Hepatocyte (in vitro differentiated cells): ENCODE results near the gene JAKMIP3. TPM values are rescaled to one million over a fixed set of nuclear protein-coding genes. Genes with fewer than 3 reads are reported as not detected.

ENCODE experiments used
- DNase-seq: peaks from one replicate; pipeline ENCODE4 v3.0.0-alpha.2; 2016; ENCODE audit warnings: low spot score
- H2AFZ ChIP-seq: fragments of 200-600 bp; sonication (generic); 2 replicates; pipeline ENCODE4 v1.6.0; 2016; ENCODE audit warnings: antibody characterized with exemption, mild to moderate bottlenecking
- H3K27ac ChIP-seq: fragments of 200-600 bp; sonication (generic); 2 replicates; pipeline ENCODE4 v1.5.1; 2016; ENCODE audit warnings: mild to moderate bottlenecking
- H3K27me3 ChIP-seq: fragments of 200-600 bp; sonication (generic); 2 replicates; pipeline ENCODE4 v1.6.1; 2016
- H3K36me3 ChIP-seq: fragments of 200-600 bp; sonication (generic); replicated peaks from 2 replicates; pipeline ENCODE4 v1.5.1; 2016; ENCODE audit warnings: low read depth; ENCODE audit not compliant: insufficient read depth
- H3K4me1 ChIP-seq: fragments of 200-600 bp; sonication (generic); 2 replicates; pipeline ENCODE4 v1.5.1; 2016; ENCODE audit warnings: mild to moderate bottlenecking, moderate library complexity; ENCODE audit not compliant: insufficient read depth
- H3K4me2 ChIP-seq: fragments of 200-600 bp; sonication (generic); 2 replicates; pipeline ENCODE4 v1.6.0; 2016
- H3K4me3 ChIP-seq: fragments of 200-600 bp; sonication (generic); 2 replicates; pipeline ENCODE4 v1.5.1; 2016; ENCODE audit warnings: mild to moderate bottlenecking
- H3K79me2 ChIP-seq: fragments of 200-600 bp; sonication (generic); 2 replicates; pipeline ENCODE4 v1.6.0; 2017; ENCODE audit warnings: mild to moderate bottlenecking
- H3K9me2 ChIP-seq: fragments of 200-600 bp; sonication (generic); replicated peaks from 2 replicates; pipeline ENCODE4 v1.6.0; 2017; ENCODE audit warnings: mild to moderate bottlenecking; ENCODE audit not compliant: insufficient read depth
- H3K9me3 ChIP-seq: fragments of 200-600 bp; sonication (generic); 2 replicates; pipeline ENCODE4 v1.5.1; 2016; ENCODE audit warnings: low read depth, mild to moderate bottlenecking
- H4K20me1 ChIP-seq: fragments of 200-600 bp; sonication (generic); 2 replicates; pipeline ENCODE4 v1.6.0; 2016; ENCODE audit warnings: mild to moderate bottlenecking; ENCODE audit not compliant: insufficient read depth, poor library complexity, severe bottlenecking
- CTCF ChIP-seq: fragments of 200-600 bp; sonication (generic); IDR thresholded peaks from 2 replicates; pipeline ENCODE4 v1.5.1; 2016; ENCODE audit warnings: antibody characterized with exemption, mild to moderate bottlenecking; ENCODE audit not compliant: poor library complexity
- EZH2 ChIP-seq: fragments of 200-600 bp; sonication (generic); IDR thresholded peaks from 2 replicates; pipeline ENCODE4 v1.6.1; 2016; ENCODE audit warnings: antibody characterized with exemption, mild to moderate bottlenecking, borderline replicate concordance
- EZH2phosphoT487 ChIP-seq: fragments of 200-600 bp; sonication (generic); IDR thresholded peaks from one replicate; pipeline ENCODE4 v1.6.1; 2018; ENCODE audit warnings: antibody characterized with exemption, mild to moderate bottlenecking, low read depth, moderate library complexity; ENCODE audit not compliant: unreplicated experiment, severe bottlenecking
- WGBS: methylation state at CpG from one replicate; pipeline ENCODE4 v1.1.6; 2016; ENCODE audit warnings: low lambda C conversion rate; ENCODE audit errors: missing lambda C conversion rate; 5-methylcytosine and 5-hydroxymethylcytosine counted together
- polyA plus RNA-seq: library from polyadenylated mRNA; unstranded; fragments of >200 nt; fragmentation: Nextera tagmentation; extraction: Ambion mirVana; gene quantifications from 2 replicates; pipeline ENCODE4 v1.2.1, GENCODE V29; 2016
- total RNA-seq: library from RNA; depleted of rRNA; stranded (reverse); fragments of >200 nt; gene quantifications from 2 replicates; pipeline ENCODE4 v1.2.3, GENCODE V29; 2014

Gene JAKMIP3
- total and polyA plus RNA-seq, 2 experiments from 2014 or later, result 0.02 to 0.10 TPM

GRCh38 chr10:132099389-132100090, 33.8 kb downstream of the JAKMIP3 start:
- H2AFZ ChIP-seq, result no peak overlapping the region

GRCh38 chr10:132100091-132100481, 34.3 kb downstream of the JAKMIP3 start:
- Histone ChIP-seq H3K4me2 (no peak overlapping the region), H4K20me1 (no peaks in the 10 kb centered on the region), H3K79me2 (no peaks in the 10 kb centered on the region), H3K27me3 (no peaks in the 10 kb centered on the region), H3K9me2 (no peaks in the 10 kb centered on the region), H3K9me3 (no peaks in the 10 kb centered on the region), H3K4me1 (no peaks in the 10 kb centered on the region), H3K36me3 (no peaks in the 10 kb centered on the region), H3K4me3 (no peak overlapping the region), H2AFZ (no peak overlapping the region), H3K27ac (no peak overlapping the region)
- no peak for DNase-seq
- WGBS, result 97% methylated on average over 13 of the region's 15 CpGs
- TF ChIP-seq EZH2phosphoT487 (no peak), CTCF (no peak), EZH2 (no peak)

More at GRCh38 chr10:132099389-132100090, 33.8 kb downstream of the JAKMIP3 start:
- no peak for DNase-seq
- no peaks in the 10 kb centered on the region for H3K27me3 ChIP-seq
- WGBS, result 82% methylated on average over 24 of the region's 25 CpGs
- no peak overlapping the region for H3K4me2 ChIP-seq
- no peaks in the 10 kb centered on the region for H3K9me3 ChIP-seq
- peak overlapping the region; percentile 48 for H3K27ac ChIP-seq
- no peaks in the 10 kb centered on the region for H4K20me1 ChIP-seq
- no peaks in the 10 kb centered on the region for H3K9me2 ChIP-seq
- TF ChIP-seq EZH2phosphoT487 (no peak), CTCF (no peak), EZH2 (no peak)
- no peaks in the 10 kb centered on the region for H3K36me3 ChIP-seq
- H3K4me1 ChIP-seq, result no peaks in the 10 kb centered on the region
- no peak overlapping the region for H3K4me3 ChIP-seq
- no peaks in the 10 kb centered on the region for H3K79me2 ChIP-seq

DNA sequence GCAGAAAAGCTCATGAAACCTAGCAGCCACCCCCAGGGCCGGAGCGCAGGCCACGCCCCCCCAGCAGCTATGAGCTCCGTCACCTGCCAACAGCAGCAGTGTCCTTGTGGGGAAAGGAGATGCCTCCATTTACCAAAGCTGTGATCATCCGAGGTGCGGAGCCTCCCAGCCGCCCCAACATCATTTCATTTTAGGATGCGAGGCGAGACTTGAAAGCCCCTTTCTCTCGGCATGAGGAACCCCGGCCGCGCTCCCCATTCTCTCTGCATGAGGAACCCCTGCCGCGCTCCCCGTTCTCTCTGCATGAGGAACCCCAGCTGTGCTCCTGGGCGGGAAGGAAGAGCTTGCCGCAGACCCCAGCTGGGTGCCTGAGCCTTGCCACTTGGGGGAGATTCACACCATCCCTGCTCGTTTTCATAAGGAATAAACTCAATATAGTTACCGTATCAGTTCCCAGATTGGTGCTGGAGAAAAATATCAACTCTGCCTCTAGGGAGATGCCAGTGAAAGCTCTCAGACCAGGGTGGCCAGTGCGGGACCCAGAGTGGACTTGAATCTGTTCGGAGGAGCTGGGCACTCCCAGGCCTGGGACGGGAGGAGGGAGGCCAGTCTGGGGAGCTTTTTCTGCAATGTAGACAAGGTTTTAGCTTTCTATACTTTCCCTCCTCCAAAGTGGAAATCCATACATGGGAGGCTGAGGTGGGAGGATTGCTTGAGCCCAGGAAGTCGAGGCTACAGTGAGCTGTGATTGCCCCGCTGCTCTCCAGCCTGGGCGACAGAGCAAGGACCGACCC, 35.0 kb downstream of the JAKMIP3 start:
- H3K9me2 ChIP-seq, result no peaks in the 10 kb centered on the region
- H3K27ac ChIP-seq, result no peak overlapping the region
- H2AFZ ChIP-seq, result no peak overlapping the region
- no peaks in the 10 kb centered on the region for H3K27me3 ChIP-seq
- H3K4me1 ChIP-seq, result no peaks in the 10 kb centered on the region
- no peaks in the 10 kb centered on the region for H3K36me3 ChIP-seq
- 91% methylated on average over 26 of the region's 27 CpGs for WGBS
- no peak for TF ChIP-seq EZH2phosphoT487
- no peak for TF ChIP-seq EZH2
- TF ChIP-seq CTCF, result no peak
- no peaks in the 10 kb centered on the region for H3K79me2 ChIP-seq
- H3K4me2 ChIP-seq, result no peak overlapping the region
- no peak for DNase-seq
- H3K9me3 ChIP-seq, result no peaks in the 10 kb centered on the region
- H4K20me1 ChIP-seq, result no peaks in the 10 kb centered on the region
- no peak overlapping the region for H3K4me3 ChIP-seq
